Activated CD4-positive, alpha-beta memory T cell treated with anti-CD3 and anti-CD28 coated beads for 36 hours (primary cell): ENCODE data around the gene CBL. TPM values are rescaled to one million over a fixed set of nuclear protein-coding genes. Genes with fewer than 3 reads are reported as not detected.
"Not testable (repeated sequence)": the region's sequence is repeated elsewhere in the genome, so short reads cannot be mapped to it uniquely, and the experiment has no call there.

Experiments
- CTCF ChIA-PET: fragments of 350-600 bp; sonication (Branson Sonifier 250); formaldehyde crosslinking; loops from one replicate; lab custom pipeline; 2021; ENCODE audit warnings: antibody characterized with exemption, inconsistent platforms; lab: Charles Lee
- POLR2A ChIA-PET: fragments of 350-600 bp; sonication (Branson Sonifier 250); formaldehyde crosslinking; loops from one replicate; lab custom pipeline; 2021; ENCODE audit warnings: antibody characterized with exemption; lab: Charles Lee
- DNase-seq: peaks from one replicate; pipeline ENCODE4 v3.0.0-alpha.2; 2020
- H3K27ac Mint-ChIP-seq: one replicate; pipeline ENCODE4 v1.8.0; 2021; ENCODE audit warnings: mixed read lengths
- H3K27me3 Mint-ChIP-seq: one replicate; pipeline ENCODE4 v1.8.0; 2021; ENCODE audit warnings: mixed read lengths
- H3K36me3 Mint-ChIP-seq: one replicate; pipeline ENCODE4 v1.8.0; 2021; ENCODE audit warnings: mixed read lengths
- H3K4me1 Mint-ChIP-seq: one replicate; pipeline ENCODE4 v1.8.0; 2021; ENCODE audit warnings: low read depth, mixed read lengths
- H3K4me3 Mint-ChIP-seq: one replicate; pipeline ENCODE4 v1.8.0; 2021; ENCODE audit warnings: mild to moderate bottlenecking, mixed read lengths
- H3K9me3 Mint-ChIP-seq: one replicate; pipeline ENCODE4 v1.8.0; 2021; ENCODE audit warnings: mixed read lengths
- intact Hi-C: fragments of 100-400 bp; cut with micrococcal nuclease; formaldehyde crosslinking; loops from one replicate; pipeline ENCODE4 v1.15.1; 2023
- total RNA-seq, 2 experiments: library from RNA; stranded (reverse); gene quantifications; one replicate each; pipeline ENCODE4 v1.2.3, GENCODE V29; 2021

The CBL gene
- 10 to 100 TPM; 30.8 to 31.2 TPM for total RNA-seq

- POLR2A ChIA-PET, result interaction anchor here (0.7 to 1.9 kb wide), 14 partner anchors 12 to 138 kb away, joined by 3 to 6 read pairs (median 4); partner anchors contain the start of genes C2CD2L and VPS11
- intact Hi-C loops, result loop anchor here (1.0 to 2.0 kb wide), 3 partner anchors 12 to 117 kb away; no protein-coding TSS in a partner anchor
These were observed at the start of gene CBL for GRCh38 chr11:119205574-119206510. Gene CBL, plus strand, starts transcription at chr11:119206339. Its CDS starts 79 bp downstream, at chr11:119206418.

GRCh38 chr11:119156496-119156895, 49.6 kb upstream of the CBL start:
- Mint-ChIP-seq H3K27me3 (no peaks in the 10 kb centered on the region), H3K36me3 (no peaks in the 10 kb centered on the region), H3K27ac (no peak overlapping the region), H3K4me3 (no peak overlapping the region), H3K4me1 (no peaks in the 10 kb centered on the region), H3K9me3 (no peaks in the 10 kb centered on the region)
- ChIA-PET POLR2A (interaction anchor here (1.5 kb wide), 1 partner anchor 13 kb away, joined by 4 read pairs; no protein-coding TSS in a partner anchor), CTCF (interaction anchor here (4.1 kb wide), 1 partner anchor 13 kb away, joined by 19 read pairs; the partner anchor contains the start of gene NLRX1)
- intact Hi-C loops, result no loop called here
- DNase-seq, result no peak

More at GRCh38 chr11:119205574-119206510, at the start of gene CBL:
- H3K27me3 Mint-ChIP-seq, result no peaks in the 10 kb centered on the region
- peak; percentile 98 for DNase-seq
- CTCF ChIA-PET, result interaction anchor here (0.6 to 3.5 kb wide), 46 partner anchors 9 to 175 kb away, joined by 3 to 62 read pairs (median 4); partner anchors contain the start of genes ABCG4, C2CD2L, HYOU1 and MCAM
- peak within 1 kb of the TSS; percentile 85 for H3K27ac Mint-ChIP-seq
- H3K9me3 Mint-ChIP-seq, result no peaks in the 10 kb centered on the region
- H3K4me1 Mint-ChIP-seq, result peaks cover 25% of the 10 kb centered on the region
- peak within 1 kb of the TSS; percentile 91 for H3K4me3 Mint-ChIP-seq
- peaks cover 2% of the 10 kb centered on the region for H3K36me3 Mint-ChIP-seq

GRCh38 chr11:119157063-119157462, 49.1 kb upstream of the CBL start:
- H3K27ac Mint-ChIP-seq, result no peak overlapping the region
- H3K9me3 Mint-ChIP-seq, result no peaks in the 10 kb centered on the region
- ChIA-PET CTCF (interaction anchor here (4.1 kb wide), 1 partner anchor 13 kb away, joined by 19 read pairs; the partner anchor contains the start of gene NLRX1), POLR2A (interaction anchor here (0.6 kb wide), 1 partner anchor 144 kb away, joined by 3 read pairs; no protein-coding TSS in a partner anchor)
- no peaks in the 10 kb centered on the region for H3K27me3 Mint-ChIP-seq
- intact Hi-C loops, result no loop called here
- no peak for DNase-seq
- H3K36me3 Mint-ChIP-seq, result no peaks in the 10 kb centered on the region
- H3K4me1 Mint-ChIP-seq, result no peaks in the 10 kb centered on the region
- no peak overlapping the region for H3K4me3 Mint-ChIP-seq

DNA sequence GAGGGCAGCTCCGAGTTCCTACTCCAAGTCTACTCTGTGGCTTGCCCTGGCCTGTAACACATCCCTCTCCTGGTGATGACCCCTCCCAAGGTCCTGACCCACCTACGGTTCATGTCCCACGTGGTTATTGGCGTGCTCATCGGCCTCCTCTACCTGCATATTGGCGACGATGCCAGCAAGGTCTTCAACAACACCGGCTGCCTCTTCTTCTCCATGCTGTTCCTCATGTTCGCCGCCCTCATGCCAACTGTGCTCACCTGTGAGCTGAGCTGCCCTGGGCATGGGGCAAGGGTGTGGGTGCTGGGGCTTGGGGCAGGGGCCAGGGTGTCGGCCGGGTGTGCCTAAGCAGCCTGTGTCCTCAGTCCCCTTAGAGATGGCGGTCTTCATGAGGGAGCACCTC, 47.7 kb upstream of the CBL start:
- ChIA-PET CTCF (interaction anchor here (4.1 kb wide), 1 partner anchor 11 kb away, joined by 19 read pairs; the partner anchor contains the start of gene NLRX1), POLR2A (no interaction called here)
- intact Hi-C loops, result no loop called here
- Mint-ChIP-seq H3K27ac (no peak overlapping the region), H3K4me3 (no peak overlapping the region), H3K36me3 (no peaks in the 10 kb centered on the region), H3K9me3 (no peaks in the 10 kb centered on the region), H3K4me1 (no peaks in the 10 kb centered on the region), H3K27me3 (no peaks in the 10 kb centered on the region)
- no peak for DNase-seq

DNA sequence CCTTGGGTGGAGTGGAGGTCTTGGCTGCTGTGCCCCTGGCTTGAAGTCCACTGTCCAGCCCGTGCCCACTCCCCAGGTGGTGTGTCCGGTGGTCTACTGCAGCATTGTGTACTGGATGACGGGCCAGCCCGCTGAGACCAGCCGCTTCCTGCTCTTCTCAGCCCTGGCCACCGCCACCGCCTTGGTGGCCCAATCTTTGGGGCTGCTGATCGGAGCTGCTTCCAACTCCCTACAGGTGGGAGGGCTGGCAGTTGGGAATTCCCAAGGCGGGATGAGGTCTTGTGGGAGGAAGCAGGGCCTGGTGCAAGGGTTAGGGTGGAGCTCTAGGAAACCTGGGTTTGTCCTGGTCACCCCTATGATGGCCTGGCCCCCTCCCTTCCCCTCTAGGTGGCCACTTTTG, 46.0 kb upstream of the CBL start:
- no peaks in the 10 kb centered on the region for H3K27me3 Mint-ChIP-seq
- CTCF ChIA-PET, result interaction anchor here (0.6 to 4.1 kb wide), 5 partner anchors 8 to 164 kb away, joined by 3 to 19 read pairs (median 3); partner anchors contain the start of gene NLRX1
- POLR2A ChIA-PET, result interaction anchor here (1.2 kb wide), 1 partner anchor 9 kb away, joined by 3 read pairs; the partner anchor contains the start of gene NLRX1
- H3K27ac Mint-ChIP-seq, result no peak overlapping the region
- H3K36me3 Mint-ChIP-seq, result no peaks in the 10 kb centered on the region
- H3K9me3 Mint-ChIP-seq, result no peaks in the 10 kb centered on the region
- no peak for DNase-seq
- H3K4me1 Mint-ChIP-seq, result no peaks in the 10 kb centered on the region
- intact Hi-C loops, result no loop called here
- H3K4me3 Mint-ChIP-seq, result no peak overlapping the region

DNA sequence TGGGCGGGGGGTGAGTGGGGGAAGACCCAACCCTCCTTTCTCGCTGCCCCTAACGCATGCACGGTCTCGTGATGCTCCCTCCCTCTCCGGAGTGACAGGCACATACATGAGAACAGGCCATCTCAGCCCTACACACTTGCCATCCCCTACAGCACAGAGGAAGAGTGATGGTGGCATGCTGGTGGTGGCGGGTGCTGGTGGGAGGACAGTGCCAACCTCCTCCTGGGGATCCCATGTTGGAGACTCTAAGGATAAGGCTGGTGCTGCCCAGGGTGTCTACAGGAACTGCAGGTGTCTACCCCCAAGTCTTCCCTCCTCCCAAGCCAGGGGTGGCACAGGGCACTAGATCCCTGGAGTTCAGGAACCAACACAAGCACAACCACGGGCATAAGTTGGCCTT, 44.3 kb upstream of the CBL start:
- ChIA-PET CTCF (no interaction called here), POLR2A (no interaction called here)
- no peaks in the 10 kb centered on the region for H3K9me3 Mint-ChIP-seq
- H3K4me3 Mint-ChIP-seq, result no peak overlapping the region
- DNase-seq, result no peak
- no peaks in the 10 kb centered on the region for H3K4me1 Mint-ChIP-seq
- no peaks in the 10 kb centered on the region for H3K36me3 Mint-ChIP-seq
- no peak overlapping the region for H3K27ac Mint-ChIP-seq
- no peaks in the 10 kb centered on the region for H3K27me3 Mint-ChIP-seq
- intact Hi-C loops, result no loop called here

DNA sequence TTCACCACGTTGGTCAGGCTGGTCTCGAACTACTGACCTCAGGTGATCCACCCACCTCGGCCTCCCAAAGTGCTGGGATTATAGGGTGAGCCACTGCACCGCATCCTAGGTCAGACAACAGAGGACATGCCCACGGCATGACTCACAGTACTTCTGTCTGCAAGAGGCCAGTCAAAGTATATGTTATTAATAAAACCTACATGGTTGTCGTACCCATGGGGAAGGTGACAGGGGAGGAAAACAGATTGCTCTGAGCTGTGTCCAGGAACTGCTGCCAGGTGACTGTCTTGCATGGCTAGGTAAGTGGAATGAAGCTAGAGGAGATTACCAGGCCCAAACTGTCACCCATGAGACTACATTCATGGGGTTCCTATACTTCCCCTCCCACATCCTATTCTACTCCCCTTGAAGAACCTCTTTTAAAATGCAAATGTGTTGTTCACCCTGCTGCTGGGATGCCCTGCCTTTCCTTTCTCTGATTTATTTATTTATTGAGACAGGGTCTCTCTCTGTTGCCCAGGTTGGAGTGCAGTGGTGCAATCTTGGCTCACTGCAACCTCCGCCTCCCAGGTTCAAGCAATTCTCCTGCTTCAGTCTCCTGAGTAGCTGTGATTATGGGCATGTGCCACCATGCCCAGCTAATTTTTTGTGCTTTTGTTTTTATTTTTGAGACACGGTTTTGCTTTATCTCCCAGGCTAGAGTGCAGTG, 39.6 kb upstream of the CBL start:
- H3K4me1 Mint-ChIP-seq, result peaks cover 11% of the 10 kb centered on the region
- H3K27ac Mint-ChIP-seq, result no peak overlapping the region
- no peak for DNase-seq
- no peaks in the 10 kb centered on the region for H3K9me3 Mint-ChIP-seq
- no peak overlapping the region for H3K4me3 Mint-ChIP-seq
- intact Hi-C loops, result loop anchor here (5.0 kb wide), 2 partner anchors 64 to 156 kb away; partner anchors contain the start of gene DPAGT1
- ChIA-PET POLR2A (interaction anchor here (0.6 kb wide), 1 partner anchor 89 kb away, joined by 3 read pairs; no protein-coding TSS in a partner anchor), CTCF (no interaction called here)
- no peaks in the 10 kb centered on the region for H3K27me3 Mint-ChIP-seq
- H3K36me3 Mint-ChIP-seq, result no peaks in the 10 kb centered on the region

DNA sequence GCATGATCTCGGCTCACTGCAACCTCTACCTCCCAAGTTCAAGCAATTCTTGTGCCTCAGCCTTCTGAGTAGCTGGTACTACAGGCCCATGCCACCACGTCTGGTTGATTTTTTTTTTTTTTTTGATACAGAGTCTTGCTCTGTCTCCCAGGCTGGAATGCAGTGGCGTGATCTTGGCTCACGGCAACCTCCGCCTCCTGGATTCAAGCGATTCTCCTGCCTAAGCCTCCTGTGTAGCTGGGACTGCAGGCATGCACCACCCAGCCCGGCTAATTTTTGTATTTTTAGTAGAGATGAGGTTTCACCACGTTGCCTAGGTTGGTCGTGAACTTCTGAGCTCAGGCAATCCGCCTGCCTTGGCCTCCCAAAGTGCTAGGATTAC, 39.1 kb upstream of the CBL start:
- H3K27me3 Mint-ChIP-seq, H3K9me3 Mint-ChIP-seq, H3K36me3 Mint-ChIP-seq, CTCF ChIA-PET, H3K27ac Mint-ChIP-seq, DNase-seq, H3K4me3 Mint-ChIP-seq: not testable (repeated sequence)
- H3K4me1 Mint-ChIP-seq, result peaks cover 11% of the 10 kb centered on the region
- intact Hi-C loops, result loop anchor here (5.0 kb wide), 2 partner anchors 65 to 155 kb away; partner anchors contain the start of gene DPAGT1
- POLR2A ChIA-PET, result interaction anchor here (0.6 kb wide), 1 partner anchor 89 kb away, joined by 3 read pairs; no protein-coding TSS in a partner anchor

GRCh38 chr11:119167933-119168332, 38.2 kb upstream of the CBL start:
- Mint-ChIP-seq H3K9me3 (no peaks in the 10 kb centered on the region), H3K4me3 (peak overlapping the region; percentile 89), H3K4me1 (peaks cover 11% of the 10 kb centered on the region), H3K36me3 (no peaks in the 10 kb centered on the region), H3K27ac (peak overlapping the region; percentile 23), H3K27me3 (no peaks in the 10 kb centered on the region)
- intact Hi-C loops, result loop anchor here (5.0 kb wide), 2 partner anchors 66 to 154 kb away; partner anchors contain the start of gene DPAGT1
- CTCF ChIA-PET, result interaction anchor here (1.0 kb wide), 1 partner anchor 155 kb away, joined by 3 read pairs; no protein-coding TSS in a partner anchor
- POLR2A ChIA-PET, result no interaction called here
- no peak for DNase-seq

- Mint-ChIP-seq H3K27me3 (no peaks in the 10 kb centered on the region), H3K9me3 (no peaks in the 10 kb centered on the region), H3K27ac (peak within 1 kb of the TSS; percentile 82), H3K36me3 (no peaks in the 10 kb centered on the region), H3K4me1 (peaks cover 11% of the 10 kb centered on the region), H3K4me3 (peak within 1 kb of the TSS; percentile 89)
- intact Hi-C loops, result loop anchor here (1.0 to 5.0 kb wide), 3 partner anchors 29 to 154 kb away; partner anchors contain the start of gene DPAGT1
- POLR2A ChIA-PET, result interaction anchor here (0.6 to 1.5 kb wide), 9 partner anchors 8 to 101 kb away, joined by 3 to 6 read pairs (median 4); partner anchors contain the start of genes CBL, DPAGT1, HMBS and VPS11
- peak; percentile 91 for DNase-seq
- CTCF ChIA-PET, result interaction anchor here (0.6 to 3.2 kb wide), 32 partner anchors 10 to 187 kb away, joined by 3 to 37 read pairs (median 4); partner anchors contain the start of genes DPAGT1, HINFP and HYOU1
These were observed 37.5 kb upstream of the CBL start, which contains the start of gene NLRX1 for GRCh38 chr11:119168471-119169281. Gene NLRX1, plus strand, starts transcription at chr11:119168725. Its CDS starts 2,679 bp downstream, at chr11:119171404.
